PC-9 (cell line): Measurements from ENCODE around the gene MAL. TPM values are rescaled to one million over a fixed set of nuclear protein-coding genes. Genes with fewer than 3 reads are reported as not detected.

Experiments used
- BruUV-seq: library from RNA; stranded (reverse); fragments of 400-500 nt; replicated peaks from 2 replicates; lab custom pipeline; 2021; lab: Mats Ljungman, UMichigan
- CTCF ChIA-PET: fragments of 300-600 bp; sonication (Branson Sonifier 250); formaldehyde crosslinking; loops from one replicate; lab custom pipeline; 2022; ENCODE audit warnings: antibody characterized with exemption; lab: Charles Lee
- POLR2A ChIA-PET: fragments of 300-600 bp; sonication (Branson Sonifier 250); formaldehyde crosslinking; loops from one replicate; lab custom pipeline; 2022; ENCODE audit warnings: antibody characterized with exemption; ENCODE audit not compliant: unreplicated experiment; lab: Charles Lee
- DNase-seq, 2 experiments: peaks; one replicate each; pipeline versions ENCODE4 v3.0.0 to v3.0.0-alpha.2; 2015 to 2022; ENCODE audit warnings: mixed read lengths in 1 of 2
- H2AFZ ChIP-seq: fragments of 200-600 bp; sonication (generic); 2 replicates; pipeline ENCODE4 v1.8.1; 2017; ENCODE audit warnings: antibody characterized with exemption
- H3F3A ChIP-seq: fragments of 200-600 bp; sonication (generic); 2 replicates; pipeline ENCODE4 v1.8.1; 2017; ENCODE audit warnings: antibody characterized with exemption, mild to moderate bottlenecking, low read depth; ENCODE audit not compliant: insufficient read depth
- H3K27ac ChIP-seq: fragments of 200-600 bp; sonication (generic); 2 replicates; pipeline ENCODE4 v1.6.1; 2016; ENCODE audit warnings: mixed run types
- H3K27me3 ChIP-seq: fragments of 200-600 bp; sonication (generic); 2 replicates; pipeline ENCODE4 v1.6.1; 2016; ENCODE audit warnings: low read depth, mixed run types; ENCODE audit not compliant: insufficient read depth
- H3K36me3 ChIP-seq: fragments of 200-600 bp; sonication (generic); 2 replicates; pipeline ENCODE4 v1.6.1; 2016; ENCODE audit warnings: low read depth, mixed run types
- H3K4me1 ChIP-seq: fragments of 200-600 bp; sonication (generic); replicated peaks from 2 replicates; pipeline ENCODE4 v1.6.1; 2016; ENCODE audit warnings: mixed run types; ENCODE audit not compliant: insufficient read depth
- H3K4me2 ChIP-seq: fragments of 200-600 bp; sonication (generic); 2 replicates; pipeline ENCODE4 v1.6.1; 2017; ENCODE audit warnings: mixed run types
- H3K4me3 ChIP-seq: fragments of 200-600 bp; sonication (generic); 2 replicates; pipeline ENCODE4 v1.6.1; 2016; ENCODE audit warnings: mixed run types
- H3K79me2 ChIP-seq: fragments of 200-600 bp; sonication (generic); 2 replicates; pipeline ENCODE4 v1.6.1; 2017; ENCODE audit warnings: low read depth, mixed run types
- H3K9me2 ChIP-seq: fragments of 200-600 bp; sonication (generic); 2 replicates; pipeline ENCODE4 v1.8.1; 2017; ENCODE audit warnings: mild to moderate bottlenecking; ENCODE audit not compliant: insufficient read depth
- H3K9me3 ChIP-seq: fragments of 200-600 bp; sonication (generic); 2 replicates; pipeline ENCODE4 v1.8.1; 2016; ENCODE audit warnings: low read depth; ENCODE audit not compliant: insufficient read depth
- H4K20me1 ChIP-seq: fragments of 200-600 bp; sonication (generic); 2 replicates; pipeline ENCODE4 v1.8.1; 2017; ENCODE audit not compliant: insufficient read depth
- EZH2 ChIP-seq: fragments of 200-600 bp; sonication (generic); IDR thresholded peaks from 2 replicates; pipeline ENCODE4 v1.8.0; 2017; ENCODE audit warnings: antibody characterized with exemption, low read depth
- intact Hi-C: fragments of 100-400 bp; cut with micrococcal nuclease; formaldehyde crosslinking; loops from one replicate; pipeline ENCODE4 v1.10.0; 2022; ENCODE audit not compliant: unreplicated experiment
- total RNA-seq: library from RNA; stranded (reverse); gene quantifications from 2 replicates; pipeline ENCODE4 v1.2.3, GENCODE V29; 2021
- TF ChIP-seq, protein P1 (sequence below): fragments of 200-600 bp; sonication (generic); conservative IDR thresholded peaks from 2 replicates; pipeline ENCODE4 v1.6.1; 2017; ENCODE audit warnings: mixed run types, antibody characterized with exemption, mild to moderate bottlenecking, moderate library complexity

Gene MAL
- total RNA-seq, 1 experiment from 2014 or later = 146 TPM

- H3K27ac ChIP-seq = no peak overlapping the region
- intact Hi-C loops = loop anchor here (1.0 to 2.0 kb wide), 5 partner anchors 15 to 52 kb away; no protein-coding TSS in a partner anchor
- no peaks in the 10 kb centered on the region for H3K36me3 ChIP-seq
- no TSS peak for BruUV-seq
- H2AFZ ChIP-seq = no peak overlapping the region
- peaks cover 28% of the 10 kb centered on the region for H3K4me1 ChIP-seq
- ChIA-PET POLR2A (no interaction called here), CTCF (interaction anchor here (5.8 kb wide), 1 partner anchor 53 kb away, joined by 62 read pairs; no protein-coding TSS in a partner anchor)
- no peaks in the 10 kb centered on the region for H3K79me2 ChIP-seq
- peaks cover 24% of the 10 kb centered on the region for H3F3A ChIP-seq
- DNase-seq = peak in 1 of 2 experiments; percentile 34
- H3K9me2 ChIP-seq = no peaks in the 10 kb centered on the region
- peak overlapping the region; percentile 86 for H3K4me2 ChIP-seq
- H4K20me1 ChIP-seq = no peaks in the 10 kb centered on the region
- no peaks in the 10 kb centered on the region for H3K9me3 ChIP-seq
- no peak overlapping the region for H3K4me3 ChIP-seq
- TF ChIP-seq, protein P1, sequence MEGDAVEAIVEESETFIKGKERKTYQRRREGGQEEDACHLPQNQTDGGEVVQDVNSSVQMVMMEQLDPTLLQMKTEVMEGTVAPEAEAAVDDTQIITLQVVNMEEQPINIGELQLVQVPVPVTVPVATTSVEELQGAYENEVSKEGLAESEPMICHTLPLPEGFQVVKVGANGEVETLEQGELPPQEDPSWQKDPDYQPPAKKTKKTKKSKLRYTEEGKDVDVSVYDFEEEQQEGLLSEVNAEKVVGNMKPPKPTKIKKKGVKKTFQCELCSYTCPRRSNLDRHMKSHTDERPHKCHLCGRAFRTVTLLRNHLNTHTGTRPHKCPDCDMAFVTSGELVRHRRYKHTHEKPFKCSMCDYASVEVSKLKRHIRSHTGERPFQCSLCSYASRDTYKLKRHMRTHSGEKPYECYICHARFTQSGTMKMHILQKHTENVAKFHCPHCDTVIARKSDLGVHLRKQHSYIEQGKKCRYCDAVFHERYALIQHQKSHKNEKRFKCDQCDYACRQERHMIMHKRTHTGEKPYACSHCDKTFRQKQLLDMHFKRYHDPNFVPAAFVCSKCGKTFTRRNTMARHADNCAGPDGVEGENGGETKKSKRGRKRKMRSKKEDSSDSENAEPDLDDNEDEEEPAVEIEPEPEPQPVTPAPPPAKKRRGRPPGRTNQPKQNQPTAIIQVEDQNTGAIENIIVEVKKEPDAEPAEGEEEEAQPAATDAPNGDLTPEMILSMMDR = no peak
- TF ChIP-seq EZH2 = no peak
- no peaks in the 10 kb centered on the region for H3K27me3 ChIP-seq
These were observed 50.1 kb downstream of the MAL start for GRCh38 chr2:95075440-95076132.

- intact Hi-C loops = loop anchor here (1.0 to 2.0 kb wide), 5 partner anchors 17 to 54 kb away; no protein-coding TSS in a partner anchor
These were observed 51.4 kb downstream of the MAL start for GRCh38 chr2:95076705-95077529.

GRCh38 chr2:95077530-95077825 lies 52.0 kb downstream of the MAL start:
- H3K4me1 ChIP-seq = peaks cover 28% of the 10 kb centered on the region
- H2AFZ ChIP-seq = no peak overlapping the region; the same call in 1 of the 2 replicates
- intact Hi-C loops = loop anchor here (2.0 kb wide), 2 partner anchors 37 to 47 kb away; no protein-coding TSS in a partner anchor
- CTCF ChIA-PET = interaction anchor here (0.7 to 5.8 kb wide), 3 partner anchors 15 to 55 kb away, joined by 5 to 62 read pairs (median 13); no protein-coding TSS in a partner anchor
- H4K20me1 ChIP-seq = no peaks in the 10 kb centered on the region
- H3K36me3 ChIP-seq = no peaks in the 10 kb centered on the region
- H3K9me3 ChIP-seq = no peaks in the 10 kb centered on the region
- H3K4me3 ChIP-seq = peak overlapping the region; percentile 70; the same call in 1 of the 2 replicates
- H3F3A ChIP-seq = peaks cover 30% of the 10 kb centered on the region
- no peak overlapping the region for H3K27ac ChIP-seq
- H3K4me2 ChIP-seq = peak overlapping the region; percentile 86
- H3K9me2 ChIP-seq = no peaks in the 10 kb centered on the region
- TF ChIP-seq, protein P1 = no peak
- no peak for TF ChIP-seq EZH2
- peak; percentile 42 to 56 for DNase-seq
- no TSS peak for BruUV-seq
- POLR2A ChIA-PET = no interaction called here
- H3K27me3 ChIP-seq = no peaks in the 10 kb centered on the region
- H3K79me2 ChIP-seq = no peaks in the 10 kb centered on the region

More at GRCh38 chr2:95076705-95077529, 51.4 kb downstream of the MAL start:
- ChIA-PET POLR2A (interaction anchor here (0.6 kb wide), 1 partner anchor 1131 kb away, joined by 3 read pairs; no protein-coding TSS in a partner anchor), CTCF (interaction anchor here (0.6 to 5.8 kb wide), 8 partner anchors 14 to 90 kb away, joined by 3 to 62 read pairs (median 6); no protein-coding TSS in a partner anchor)
- peak; percentile 96 to 99 for DNase-seq
- no peaks in the 10 kb centered on the region for H4K20me1 ChIP-seq
- no peaks in the 10 kb centered on the region for H3K9me3 ChIP-seq
- TF ChIP-seq, protein P1 = peak; percentile 97
- TF ChIP-seq EZH2 = no peak
- no peaks in the 10 kb centered on the region for H3K79me2 ChIP-seq
- peaks cover 28% of the 10 kb centered on the region for H3K4me1 ChIP-seq
- no peaks in the 10 kb centered on the region for H3K36me3 ChIP-seq
- no TSS peak for BruUV-seq
- H3K27me3 ChIP-seq = no peaks in the 10 kb centered on the region
- peaks cover 24% of the 10 kb centered on the region for H3F3A ChIP-seq
- peak overlapping the region; percentile 92 for H2AFZ ChIP-seq
- no peaks in the 10 kb centered on the region for H3K9me2 ChIP-seq
- peak overlapping the region; percentile 33; the same call in 1 of the 2 replicates for H3K27ac ChIP-seq
- peak overlapping the region; percentile 86 for H3K4me2 ChIP-seq
- peak overlapping the region; percentile 70 for H3K4me3 ChIP-seq
